K562 (cell line): ENCODE results near the gene ADCY5. TPM values are rescaled to one million over a fixed set of nuclear protein-coding genes. Genes with fewer than 3 reads are reported as not detected.

Experiments used
- ATAC-seq: fragments of 200-7000 bp; cut with Tn5 transposase; 3 replicates; pipeline ENCODE4 v1.9.1; 2020; ENCODE audit warnings: moderate library complexity
- BruUV-seq: library from RNA; stranded (reverse); fragments of 400-500 nt; replicated peaks from 2 replicates; lab custom pipeline; 2021; lab: Mats Ljungman, UMichigan
- CTCF ChIA-PET: fragments of 300-600 bp; formaldehyde crosslinking; extraction: SDS; loops from one replicate; lab custom pipeline; 2021; ENCODE audit warnings: low intra/inter-chr PET ratio; lab: Yijun Ruan, JAX
- POLR2A ChIA-PET: fragments of 300-600, 350-650 bp; sonication (Branson Sonifier 250); formaldehyde crosslinking; extraction: SDS; loops from one replicate; lab custom pipeline; 2021; ENCODE audit warnings: antibody characterized with exemption, inconsistent platforms; lab: Yijun Ruan, JAX
- DNase-seq, 4 experiments: peaks; one replicate each; pipeline versions ENCODE4 v3.0.0 to v3.0.0-alpha.2; 2011 to 2018; ENCODE audit warnings: low spot score in 3 of 4, mixed read lengths in 3 of 4; ENCODE audit errors: extremely low read depth in 1 of 4
- FAIRE-seq: peaks from 2 replicates; lab custom pipeline; 2011; peaks lifted over from hg19 to GRCh38; lab: Jason Lieb, UNC
- H2AFZ ChIP-seq: 2 replicates; pipeline ENCODE4 v1.6.0; 2011; ENCODE audit warnings: low read depth, low read length, control low read depth, inconsistent platforms
- H3K27ac ChIP-seq: fragments of 200-600 bp; 3 replicates; pipeline ENCODE4 v1.8.0; 2011; ENCODE audit warnings: low read depth, mild to moderate bottlenecking, control low read depth, inconsistent platforms, low read length, moderate library complexity, mixed read lengths; ENCODE audit errors: extremely low read depth
- H3K27me3 ChIP-seq, 2 experiments: fragments of 300-600 bp in 1 of 2; 2 replicates in 1 of 2; 3 replicates in 1 of 2; pipeline versions ENCODE4 v1.6.0 to v1.8.0; 2011; ENCODE audit warnings: inconsistent platforms in 2 of 2, low read length in 2 of 2, mild to moderate bottlenecking in 1 of 2, mixed read lengths in 1 of 2, moderate library complexity in 1 of 2; ENCODE audit not compliant: control insufficient read depth in 2 of 2, insufficient read depth in 2 of 2
- H3K36me3 ChIP-seq: fragments of 300-600 bp; 3 replicates; pipeline ENCODE4 v1.8.0; 2011; ENCODE audit warnings: mild to moderate bottlenecking, low read length, inconsistent platforms; ENCODE audit not compliant: control insufficient read depth, insufficient read depth
- H3K4me1 ChIP-seq, 2 experiments: fragments of 200-600 bp in 1 of 2; replicated peaks in 1 of 2; 2 replicates in 1 of 2; 3 replicates in 1 of 2; pipeline versions ENCODE4 v1.5.1 to v1.8.0; 2011; ENCODE audit warnings: inconsistent platforms in 2 of 2, low read length in 2 of 2, mild to moderate bottlenecking in 1 of 2, mixed read lengths in 1 of 2, moderate library complexity in 1 of 2; ENCODE audit not compliant: control insufficient read depth in 2 of 2, insufficient read depth in 2 of 2
- H3K4me2 ChIP-seq: 2 replicates; pipeline ENCODE4 v1.6.1; 2011; ENCODE audit warnings: low read length, control low read depth, inconsistent platforms, mixed read lengths; ENCODE audit not compliant: insufficient read depth
- H3K4me3 ChIP-seq: fragments of 200-600 bp; sonication (generic), shearing (Covaris generic); 2 replicates; pipeline ENCODE4 v1.5.1; 2016; ENCODE audit warnings: control low read depth, inconsistent platforms
- H3K79me2 ChIP-seq: fragments of 200-600 bp; 3 replicates; pipeline ENCODE4 v1.8.0; 2011; ENCODE audit warnings: low read length, inconsistent platforms; ENCODE audit not compliant: control insufficient read depth, insufficient read depth
- H3K9ac ChIP-seq, 2 experiments: 2 replicates each; pipeline versions ENCODE4 v1.6.0 to v1.6.1; 2011; ENCODE audit warnings: low read depth in 2 of 2, low read length in 2 of 2, control low read depth in 1 of 2, inconsistent platforms in 1 of 2, mild to moderate bottlenecking in 1 of 2, mixed read lengths in 1 of 2; ENCODE audit not compliant: insufficient read depth in 1 of 2
- H3K9me1 ChIP-seq: one replicate; pipeline ENCODE4 v1.6.0; 2011; ENCODE audit warnings: inconsistent platforms, mild to moderate bottlenecking, low read length, moderate library complexity; ENCODE audit not compliant: control insufficient read depth, insufficient read depth
- H3K9me3 ChIP-seq: replicated peaks from 2 replicates; pipeline ENCODE4 v1.5.1; 2011; ENCODE audit warnings: low read depth, low read length, inconsistent platforms; ENCODE audit not compliant: control insufficient read depth, insufficient read depth
- H4K20me1 ChIP-seq: replicated peaks from 2 replicates; pipeline ENCODE4 v1.6.1; 2011; ENCODE audit warnings: low read length, inconsistent platforms, mixed read lengths; ENCODE audit not compliant: control insufficient read depth, insufficient read depth
- ADNP ChIP-seq: fragments of 200-800 bp; sonication (Bioruptor generic); IDR thresholded peaks from 2 replicates; pipeline ENCODE4 v1.6.1; 2016; ENCODE audit warnings: missing genetic modification characterization, missing compliant biosample characterization
- NFRKB ChIP-seq: fragments of 450-650 bp; IDR thresholded peaks from 2 replicates; pipeline ENCODE4 v1.6.1; 2016; ENCODE audit warnings: low read depth
- ZNF3 ChIP-seq: fragments of 250-450 bp; sonication (Bioruptor Pico); IDR thresholded peaks from 2 replicates; pipeline ENCODE4 v1.5.0; 2021; ENCODE audit warnings: mild to moderate bottlenecking, moderate library complexity
- ZNF609 ChIP-seq: sonication (generic); formaldehyde crosslinking; IDR thresholded peaks from 2 replicates; pipeline ENCODE4 v1.8.1; 2023; ENCODE audit warnings: missing genetic modification reagents, mild to moderate bottlenecking, borderline replicate concordance
- WGBS: fragments of 100-300 bp; shearing (Covaris generic); methylation state at CpG from one replicate; pipeline ENCODE4 v1.1.6; 2016; ENCODE audit warnings: low coverage, mixed read lengths; ENCODE audit not compliant: insufficient coverage; ENCODE audit errors: missing lambda C conversion rate; 5-methylcytosine and 5-hydroxymethylcytosine counted together
- in situ Hi-C: fragments of 300-500 bp; cut with MboI; formaldehyde crosslinking; loops from 4 replicates; pipeline ENCODE4 v1.15.0; 2018; ENCODE audit warnings: inconsistent platforms, mixed read lengths
- intact Hi-C: fragments of 100-400 bp; cut with micrococcal nuclease; formaldehyde crosslinking; loops from 2 replicates; pipeline ENCODE4 v1.14.2; 2022
- polyA plus RNA-seq, 8 experiments: library from polyadenylated mRNA; depleted of rRNA in 4 of 8; stranded (reverse) in 5 of 8; unstranded in 3 of 8; fragments of >200 nt; fragmentation: Nextera tagmentation in 2 of 8; fragmentation: Illumina TruSeq in 1 of 8; extraction: Ambion mirVana in 2 of 8; extraction: Trizol in 1 of 8; gene quantifications; 2 replicates each; pipeline versions ENCODE4 v1.2.1 to v1.2.3, GENCODE V29; 2011 to 2014; ENCODE audit warnings: inconsistent platforms in 1 of 8, missing spikeins in 1 of 8
- total RNA-seq, 7 experiments: library from RNA; depleted of rRNA in 6 of 7; stranded (reverse); fragments of >200 nt in 6 of 7; fragmentation: Illumina TruSeq in 2 of 7; extraction: Trizol in 2 of 7; gene quantifications; 2 replicates each; pipeline versions ENCODE4 v1.2.1 to v1.2.3, GENCODE V29; 2011 to 2021; ENCODE audit warnings: low replicate concordance in 1 of 7

ADCY5 gene
- total and polyA plus RNA-seq, 9 of the 15 experiments (the other 6 are each of a cell fraction or from before 2014, with no cell fraction given) = under 0.01 TPM; not detected in 8

GRCh38 chr3:123331651-123332050 is 117.2 kb downstream of the ADCY5 start:
- no peak for FAIRE-seq
- CTCF ChIA-PET = no interaction called here
- POLR2A ChIA-PET = no interaction called here

More at GRCh38 chr3:123331651-123332050, 117.2 kb downstream of the ADCY5 start:
- BruUV-seq = no TSS peak
- Histone ChIP-seq H2AFZ (no peak overlapping the region), H3K4me2 (no peak overlapping the region), H3K9me1 (no peaks in the 10 kb centered on the region), H3K36me3 (no peaks in the 10 kb centered on the region), H3K9me3 (no peaks in the 10 kb centered on the region), H3K4me1 (peaks cover 0 to 4% of the 10 kb centered on the region in 2 experiments; a peak in 1 of 5 replicates), H3K27ac (no peak overlapping the region), H3K9ac (no peak overlapping the region), H4K20me1 (no peaks in the 10 kb centered on the region), H3K79me2 (no peaks in the 10 kb centered on the region), H3K27me3 (peaks cover 0 to 25% of the 10 kb centered on the region in 2 experiments; a peak in 3 of 5 replicates), H3K4me3 (no peak overlapping the region)
- in situ Hi-C loops = loop anchor here (5.0 kb wide), 1 partner anchor 156 kb away; no protein-coding TSS in a partner anchor
- DNase-seq (no peak), ATAC-seq (no peak)
- 6% methylated on average over 9 of the region's 9 CpGs for WGBS
- intact Hi-C loops = no loop called here
- no peak for TF ChIP-seq NFRKB
- TF ChIP-seq ZNF609 (CRISPR knock-in tag) = no peak
- TF ChIP-seq ADNP (tag) = no peak
- no peak for TF ChIP-seq ZNF3 (CRISPR knock-in tag)
